Calu3 (cell line): ENCODE measurements around the gene GABRD. TPM values are rescaled to one million over a fixed set of nuclear protein-coding genes. Genes with fewer than 3 reads are reported as not detected.

ENCODE experiments used
- BruUV-seq: library from RNA; stranded (reverse); fragments of 400-500 nt; replicated peaks from 2 replicates; lab custom pipeline; 2021; lab: Mats Ljungman, UMichigan
- CTCF ChIA-PET: fragments of 300-600 bp; sonication (Branson Sonifier 250); formaldehyde crosslinking; loops from one replicate; lab custom pipeline; 2022; ENCODE audit warnings: antibody characterized with exemption; lab: Charles Lee
- DNase-seq: peaks from one replicate; pipeline ENCODE4 v3.0.0; 2022
- H3K27ac Mint-ChIP-seq: one replicate; pipeline ENCODE4 v1.8.0; 2022; ENCODE audit warnings: mixed read lengths; ENCODE audit not compliant: unreplicated experiment
- H3K27me3 Mint-ChIP-seq: one replicate; pipeline ENCODE4 v1.8.0; 2022; ENCODE audit warnings: mixed read lengths; ENCODE audit not compliant: unreplicated experiment
- H3K36me3 Mint-ChIP-seq: one replicate; pipeline ENCODE4 v1.8.0; 2022; ENCODE audit warnings: mild to moderate bottlenecking, moderate library complexity, mixed read lengths; ENCODE audit not compliant: insufficient read depth, unreplicated experiment
- H3K4me1 Mint-ChIP-seq: one replicate; pipeline ENCODE4 v1.8.0; 2022; ENCODE audit warnings: mild to moderate bottlenecking, low read depth, mixed read lengths; ENCODE audit not compliant: unreplicated experiment
- H3K4me3 Mint-ChIP-seq: one replicate; pipeline ENCODE4 v1.8.0; 2022; ENCODE audit warnings: mild to moderate bottlenecking, low read depth, moderate library complexity, mixed read lengths; ENCODE audit not compliant: unreplicated experiment
- H3K9me3 Mint-ChIP-seq: one replicate; pipeline ENCODE4 v1.8.0; 2022; ENCODE audit warnings: low read depth, mixed read lengths; ENCODE audit not compliant: unreplicated experiment
- CTCF ChIP-seq: fragments of 200-600 bp; IDR thresholded peaks from one replicate; pipeline ENCODE4 v1.8.0; 2022; ENCODE audit warnings: antibody characterized with exemption; ENCODE audit not compliant: unreplicated experiment
- intact Hi-C: fragments of 100-400 bp; cut with micrococcal nuclease; formaldehyde crosslinking; loops from one replicate; pipeline ENCODE4 v1.10.0; 2022; ENCODE audit not compliant: unreplicated experiment
- total RNA-seq: library from RNA; stranded (reverse); gene quantifications from 2 replicates; pipeline ENCODE4 v1.2.3, GENCODE V29; 2022

The GABRD gene
- total RNA-seq, 1 experiment from 2014 or later, result not detected

- H3K27ac Mint-ChIP-seq, result no peak overlapping the region
- BruUV-seq, result no TSS peak
These were observed 61.0 kb downstream of the GABRD start for GRCh38 chr1:2080140-2080539.

More at GRCh38 chr1:2080140-2080539, 61.0 kb downstream of the GABRD start:
- no peak for TF ChIP-seq CTCF
- DNase-seq, result no peak
- Mint-ChIP-seq H3K4me1 (no peaks in the 10 kb centered on the region), H3K27me3 (no peaks in the 10 kb centered on the region), H3K9me3 (peaks cover 12% of the 10 kb centered on the region), H3K36me3 (peaks cover 23% of the 10 kb centered on the region), H3K4me3 (no peak overlapping the region)
- intact Hi-C loops, result no loop called here
- CTCF ChIA-PET, result no interaction called here

Other genes starting within 250 kb of the GABRD start
- gene NADK, start 240.9 kb upstream of the GABRD start, total RNA-seq, result 92.2 and 103 TPM in 2 replicates
- gene GNB1, start 128.3 kb upstream of the GABRD start, total RNA-seq, result 251 and 252 TPM in 2 replicates
- 0.59 and 1.3 TPM in 2 replicates for gene CALML6, start 104.1 kb upstream of the GABRD start, total RNA-seq
- 0.64 and 1.1 TPM in 2 replicates for gene TMEM52, start 100.1 kb upstream of the GABRD start, total RNA-seq
- not detected in 2 replicates for gene CFAP74, start 15.6 kb upstream of the GABRD start, total RNA-seq
- gene PRKCZ, start 31.1 kb downstream of the GABRD start, total RNA-seq, result 26.0 and 27.4 TPM in 2 replicates
- gene FAAP20, start 175.4 kb downstream of the GABRD start, total RNA-seq, result 36.3 and 42.9 TPM in 2 replicates
- gene SKI, start 209.0 kb downstream of the GABRD start, total RNA-seq, result 32.8 and 33.8 TPM in 2 replicates